Neural cell (in vitro differentiated cells): Measurements from ENCODE around the gene LRP5. TPM values are rescaled to one million over a fixed set of nuclear protein-coding genes. Genes with fewer than 3 reads are reported as not detected.

Experiments
- H2AFZ ChIP-seq: fragments of 200-600, 300-800 bp; sonication (generic), shearing (Covaris generic); 2 replicates; pipeline ENCODE4 v1.6.0; 2014; ENCODE audit warnings: low read depth, mild to moderate bottlenecking, antibody characterized with exemption, low read length, moderate library complexity
- H3F3A ChIP-seq: fragments of 200-600 bp; shearing (Covaris generic); 2 replicates; pipeline ENCODE4 v1.6.1; 2016; ENCODE audit warnings: mild to moderate bottlenecking, moderate library complexity, mixed read lengths, antibody characterized with exemption, low read length; ENCODE audit not compliant: insufficient read depth, poor library complexity, severe bottlenecking
- H3K27ac ChIP-seq: fragments of 200-600, 300-800 bp; sonication (generic), shearing (Covaris generic); 2 replicates; pipeline ENCODE4 v1.5.1; 2014; ENCODE audit warnings: mild to moderate bottlenecking, low read length, moderate library complexity
- H3K27me3 ChIP-seq: fragments of 300-800, 200-600 bp; sonication (generic), shearing (Covaris generic); 2 replicates; pipeline ENCODE4 v1.6.0; 2014; ENCODE audit warnings: mild to moderate bottlenecking, low read depth, low read length, moderate library complexity; ENCODE audit not compliant: insufficient read depth
- H3K36me3 ChIP-seq: fragments of 300-800, 200-600 bp; sonication (generic), shearing (Covaris generic); 2 replicates; pipeline ENCODE4 v1.5.1; 2014; ENCODE audit warnings: mild to moderate bottlenecking, antibody characterized with exemption, low read length, moderate library complexity; ENCODE audit not compliant: insufficient read depth
- H3K4me2 ChIP-seq: fragments of 300-800, 200-600 bp; sonication (generic), shearing (Covaris generic); 2 replicates; pipeline ENCODE4 v1.6.0; 2014; ENCODE audit warnings: mild to moderate bottlenecking, low read length
- H3K4me3 ChIP-seq: fragments of 300-800, 200-600 bp; sonication (generic), shearing (Covaris generic); 2 replicates; pipeline ENCODE4 v1.5.1; 2014; ENCODE audit warnings: mild to moderate bottlenecking, low read length, moderate library complexity
- H3K79me2 ChIP-seq: fragments of 200-600 bp; shearing (Covaris generic); replicated peaks from 2 replicates; pipeline ENCODE4 v1.6.0; 2014; ENCODE audit warnings: mild to moderate bottlenecking, low read length, moderate library complexity; ENCODE audit not compliant: insufficient read depth
- H3K9ac ChIP-seq: fragments of 300-800, 200-600 bp; sonication (generic), shearing (Covaris generic); 2 replicates; pipeline ENCODE4 v1.6.1; 2016; ENCODE audit warnings: mild to moderate bottlenecking, low read length, mixed read lengths
- H3K9me2 ChIP-seq: fragments of 200-600 bp; shearing (Covaris generic); 2 replicates; pipeline ENCODE4 v1.6.1; 2016; ENCODE audit warnings: mild to moderate bottlenecking, low read length, mixed read lengths; ENCODE audit not compliant: insufficient read depth
- H3K9me3 ChIP-seq: fragments of 200-600, 300-800 bp; sonication (generic), shearing (Covaris generic); 2 replicates; pipeline ENCODE4 v1.6.1; 2016; ENCODE audit warnings: mild to moderate bottlenecking, mixed run types, low read length, moderate library complexity, mixed read lengths
- H4K20me1 ChIP-seq: fragments of 200-600 bp; shearing (Covaris generic); 2 replicates; pipeline ENCODE4 v1.6.1; 2016; ENCODE audit warnings: mild to moderate bottlenecking, mixed run types; ENCODE audit not compliant: insufficient read depth
- CTCF ChIP-seq: fragments of 450-650 bp; IDR thresholded peaks from 2 replicates; pipeline ENCODE4 v1.5.1; 2014; ENCODE audit warnings: antibody characterized with exemption, mild to moderate bottlenecking, moderate library complexity; ENCODE audit not compliant: poor library complexity, severe bottlenecking
- EP300 ChIP-seq: fragments of 450-650 bp; conservative IDR thresholded peaks from 2 replicates; pipeline ENCODE4 v1.6.1; 2014; ENCODE audit warnings: antibody characterized with exemption, mild to moderate bottlenecking, moderate library complexity; ENCODE audit not compliant: poor library complexity, severe bottlenecking
- MXI1 ChIP-seq: fragments of 450-650 bp; conservative IDR thresholded peaks from 2 replicates; pipeline ENCODE4 v1.6.1; 2014; ENCODE audit warnings: antibody characterized with exemption, mild to moderate bottlenecking; ENCODE audit not compliant: poor library complexity, severe bottlenecking
- RAD21 ChIP-seq: fragments of 450-650 bp; conservative IDR thresholded peaks from 2 replicates; pipeline ENCODE4 v1.6.1; 2014; ENCODE audit warnings: antibody characterized with exemption, mild to moderate bottlenecking, moderate library complexity
- REST ChIP-seq: IDR thresholded peaks from 2 replicates; pipeline ENCODE4 v1.6.1; 2012; ENCODE audit warnings: borderline replicate concordance
- SMC3 ChIP-seq: fragments of 450-650 bp; conservative IDR thresholded peaks from 2 replicates; pipeline ENCODE4 v1.6.1; 2014; ENCODE audit warnings: antibody characterized with exemption, mild to moderate bottlenecking, moderate library complexity; ENCODE audit not compliant: poor library complexity
- TAF1 ChIP-seq: IDR thresholded peaks from 2 replicates; pipeline ENCODE4 v1.6.1; 2012; ENCODE audit warnings: low read depth
- polyA plus RNA-seq: library from polyadenylated mRNA; depleted of rRNA; stranded (reverse); fragments of >200 nt; gene quantifications from 2 replicates; pipeline ENCODE4 v1.2.3, GENCODE V29; 2014

LRP5 gene
- polyA plus RNA-seq, 1 donor from 2014 or later = 3.0 TPM

- H3K27me3 ChIP-seq = no peaks in the 10 kb centered on the region
- H3K27ac ChIP-seq = no peak overlapping the region
- H2AFZ ChIP-seq = no peak overlapping the region
- no peaks in the 10 kb centered on the region for H3K9me3 ChIP-seq
- H3F3A ChIP-seq = no peaks in the 10 kb centered on the region
- no peak overlapping the region for H3K4me3 ChIP-seq
- no peaks in the 10 kb centered on the region for H3K9me2 ChIP-seq
- H3K36me3 ChIP-seq = no peaks in the 10 kb centered on the region
- H3K79me2 ChIP-seq = peaks cover 29% of the 10 kb centered on the region
- H3K4me2 ChIP-seq = no peak overlapping the region
- H4K20me1 ChIP-seq = no peaks in the 10 kb centered on the region
- no peak overlapping the region for H3K9ac ChIP-seq
- no peak for TF ChIP-seq MXI1
- TF ChIP-seq TAF1 = no peak
- TF ChIP-seq CTCF = no peak
- no peak for TF ChIP-seq SMC3
- TF ChIP-seq REST = no peak
- TF ChIP-seq EP300 = no peak
- TF ChIP-seq RAD21 = no peak
Measured at GRCh38 chr11:68321293-68322051, 9.1 kb downstream of the LRP5 start.

- no peak overlapping the region for H3K4me2 ChIP-seq
- no peak overlapping the region for H2AFZ ChIP-seq
- peaks cover 23% of the 10 kb centered on the region for H3K79me2 ChIP-seq
- no peaks in the 10 kb centered on the region for H3K36me3 ChIP-seq
- no peaks in the 10 kb centered on the region for H4K20me1 ChIP-seq
- no peaks in the 10 kb centered on the region for H3K9me3 ChIP-seq
- no peaks in the 10 kb centered on the region for H3K9me2 ChIP-seq
- no peak for TF ChIP-seq CTCF
- H3K4me3 ChIP-seq = no peak overlapping the region
- no peaks in the 10 kb centered on the region for H3F3A ChIP-seq
- no peaks in the 10 kb centered on the region for H3K27me3 ChIP-seq
- no peak overlapping the region for H3K9ac ChIP-seq
- no peak overlapping the region for H3K27ac ChIP-seq
Measured at GRCh38 chr11:68322052-68322430, 9.7 kb downstream of the LRP5 start.
